ENCODE measurements around the gene CDKL4.
"Not testable (repeated sequence)": the region's sequence is repeated elsewhere in the genome, so short reads cannot be mapped to it uniquely, and the experiment has no call there.

The CDKL4 gene

GRCh38 chr2:39228413-39229209 lies 15.2 kb downstream of the CDKL4 start:
- no peak for DNase-seq

- peak; percentile 28 for DNase-seq
These were observed 15.9 kb downstream of the CDKL4 start for GRCh38 chr2:39227628-39228412.

GRCh38 chr2:39225567-39225966 lies 18.2 kb downstream of the CDKL4 start:
- DNase-seq, result no peak

GRCh38 chr2:39223909-39224308 lies 19.9 kb downstream of the CDKL4 start:
- no peak for DNase-seq

- no peak for DNase-seq
These were observed 22.3 kb downstream of the CDKL4 start for GRCh38 chr2:39221459-39221858.

GRCh38 chr2:39220136-39220535 lies 23.6 kb downstream of the CDKL4 start:
- DNase-seq, result no peak

- DNase-seq, result no peak
These were observed 25.4 kb downstream of the CDKL4 start for GRCh38 chr2:39218391-39218790.

- no peak for DNase-seq
These were observed 26.6 kb downstream of the CDKL4 start for GRCh38 chr2:39217192-39217550.

GRCh38 chr2:39216346-39217191 lies 27.2 kb downstream of the CDKL4 start:
- DNase-seq, result no peak

- DNase-seq, result no peak
These were observed 28.2 kb downstream of the CDKL4 start for GRCh38 chr2:39215545-39215944.

GRCh38 chr2:39213015-39213414 lies 30.8 kb downstream of the CDKL4 start:
- DNase-seq, result no peak

- no peak for DNase-seq
These were observed 32.9 kb downstream of the CDKL4 start for GRCh38 chr2:39210846-39211245.

GRCh38 chr2:39203382-39203781 lies 40.4 kb downstream of the CDKL4 start:
- no peak for DNase-seq

GRCh38 chr2:39202639-39203369 lies 41.0 kb downstream of the CDKL4 start:
- DNase-seq, result no peak

GRCh38 chr2:39197003-39197402 lies 46.8 kb downstream of the CDKL4 start:
- not testable (repeated sequence) for DNase-seq

- no peak for DNase-seq
These were observed 49.1 kb downstream of the CDKL4 start for GRCh38 chr2:39194686-39195085.

GRCh38 chr2:39188960-39189494 lies 54.7 kb downstream of the CDKL4 start:
- no peak for DNase-seq

- no peak for DNase-seq
These were observed 60.1 kb downstream of the CDKL4 start for GRCh38 chr2:39183673-39184072.

- no peak for DNase-seq
These were observed 62.5 kb downstream of the CDKL4 start for GRCh38 chr2:39181297-39181696.

GRCh38 chr2:39179974-39180960 lies 63.5 kb downstream of the CDKL4 start:
- DNase-seq, result no peak

GRCh38 chr2:39178756-39179155 lies 65.0 kb downstream of the CDKL4 start:
- no peak for DNase-seq
